Measurements from ENCODE around the gene PID1. TPM values are rescaled to one million over a fixed set of nuclear protein-coding genes. Genes with fewer than 3 reads are reported as not detected.

PID1 gene
- polyA plus RNA-seq, 1 of the 3 experiments (the other 2 are of a cell fraction) = 0.16 TPM

GRCh38 chr2:229101314-229101713, 169.8 kb downstream of the PID1 start:
- Histone ChIP-seq H3K4me1 (ENCODE audit: control insufficient read depth in 1 of 2, insufficient read depth in 2 of 2, low read depth in 1 of 2, low read length in 1 of 2) (peaks cover 0 to 5% of the 10 kb centered on the region in 2 experiments; a peak in 1 of 4 replicates), H2AFZ (ENCODE audit: low read depth) (no peak overlapping the region), H3K9me2 (no peaks in the 10 kb centered on the region), H3K27ac (ENCODE audit: low read depth in 2 of 2, low read length in 1 of 2) (no peak overlapping the region), H3K9me3 (no peaks in the 10 kb centered on the region), H3K36me3 (replicated peaks in 1 of 2; ENCODE audit: control insufficient read depth in 1 of 2, insufficient read depth in 2 of 2, low read length in 1 of 2) (no peaks in the 10 kb centered on the region), H3K27me3 (ENCODE audit: insufficient read depth) (no peaks in the 10 kb centered on the region), H3K79me2 (ENCODE audit: insufficient read depth) (no peaks in the 10 kb centered on the region), H3K4me3 (ENCODE audit: low read depth in 2 of 2, low read length in 1 of 2) (no peak overlapping the region), H3F3A (replicated peaks; ENCODE audit: insufficient read depth) (no peaks in the 10 kb centered on the region), H4K20me1 (ENCODE audit: insufficient read depth) (no peaks in the 10 kb centered on the region), H3K4me2 (no peak overlapping the region), H3K9ac (no peak overlapping the region)
- ChIA-PET CTCF (no interaction called here), POLR2A (no interaction called here)
- WGBS (ENCODE audit: low lambda C conversion rate) = 50% methylated on average over 1 of the region's 1 CpG
- no peak for DNase-seq
- TF ChIP-seq TCF12 (IDR thresholded peaks at IDR 0.05) = no peak
- no peak for TF ChIP-seq NFIC (IDR thresholded peaks at IDR 0.05; ENCODE audit: borderline replicate concordance)
- no peak for TF ChIP-seq ZBTB33 (IDR thresholded peaks at IDR 0.05; ENCODE audit: borderline replicate concordance, low read depth)
- TF ChIP-seq RFX5 (IDR thresholded peaks at IDR 0.05; ENCODE audit: low read length) = no peak

GRCh38 chr2:229099231-229099630, 171.9 kb downstream of the PID1 start:
- DNase-seq = no peak
- Histone ChIP-seq H3K4me1 (ENCODE audit: control insufficient read depth in 1 of 2, insufficient read depth in 2 of 2, low read depth in 1 of 2, low read length in 1 of 2) (no peaks in the 10 kb centered on the region; a peak in 1 of 4 replicates), H3K27me3 (ENCODE audit: insufficient read depth) (no peaks in the 10 kb centered on the region), H3K9me2 (no peaks in the 10 kb centered on the region), H3K36me3 (replicated peaks in 1 of 2; ENCODE audit: control insufficient read depth in 1 of 2, insufficient read depth in 2 of 2, low read length in 1 of 2) (no peaks in the 10 kb centered on the region), H4K20me1 (ENCODE audit: insufficient read depth) (no peaks in the 10 kb centered on the region), H2AFZ (ENCODE audit: low read depth) (no peak overlapping the region), H3K4me3 (ENCODE audit: low read depth in 2 of 2, low read length in 1 of 2) (no peak overlapping the region), H3K4me2 (no peak overlapping the region), H3K9ac (no peak overlapping the region), H3F3A (replicated peaks; ENCODE audit: insufficient read depth) (no peaks in the 10 kb centered on the region), H3K9me3 (no peaks in the 10 kb centered on the region), H3K79me2 (ENCODE audit: insufficient read depth) (no peaks in the 10 kb centered on the region), H3K27ac (ENCODE audit: low read depth in 2 of 2, low read length in 1 of 2) (no peak overlapping the region)
- ChIA-PET POLR2A (no interaction called here), CTCF (no interaction called here)
- WGBS (ENCODE audit: low lambda C conversion rate) = 64% methylated on average over 1 of the region's 1 CpG
- TF ChIP-seq EZH2phosphoT487 (IDR thresholded peaks at IDR 0.05; ENCODE audit: borderline replicate concordance, low read depth) = no peak
- no peak for TF ChIP-seq USF1 (IDR thresholded peaks at IDR 0.05; ENCODE audit: borderline replicate concordance, low read depth)
- no peak for TF ChIP-seq RXRA (IDR thresholded peaks at IDR 0.05; ENCODE audit: borderline replicate concordance, low read depth)
- no peak for TF ChIP-seq NFIC (IDR thresholded peaks at IDR 0.05; ENCODE audit: borderline replicate concordance)
- no peak for TF ChIP-seq PBX3 (IDR thresholded peaks at IDR 0.05)
- no peak for TF ChIP-seq CTCF (IDR thresholded peaks at IDR 0.05)
- TF ChIP-seq CHD2 (IDR thresholded peaks at IDR 0.05; ENCODE audit: low read length, partially characterized antibody) = no peak
- no peak for TF ChIP-seq TEAD4 (IDR thresholded peaks at IDR 0.05; ENCODE audit: borderline replicate concordance, insufficient read depth)
- TF ChIP-seq IRF3 (IDR thresholded peaks at IDR 0.05; ENCODE audit: low read depth, low read length) = no peak
- no peak for TF ChIP-seq GABPA (IDR thresholded peaks at IDR 0.05; ENCODE audit: low read depth)
- TF ChIP-seq RFX5 (IDR thresholded peaks at IDR 0.05; ENCODE audit: low read length) = no peak
- TF ChIP-seq ELF1 (IDR thresholded peaks at IDR 0.05) = no peak
- TF ChIP-seq FOXJ3 (CRISPR knock-in tag; IDR thresholded peaks at IDR 0.05) = no peak
- no peak for TF ChIP-seq REST (IDR thresholded peaks at IDR 0.05; ENCODE audit: low read depth, low read length)
- TF ChIP-seq TCF12 (IDR thresholded peaks at IDR 0.05) = no peak
- TF ChIP-seq NRF1 (IDR thresholded peaks at IDR 0.05; ENCODE audit: low read depth, low read length) = no peak
